AG09319 (cell line): Measurements from ENCODE around the gene TTC24.
A peak's percentile ranks its signal among the peaks of the same experiment; 100 is the strongest.
"Not testable (repeated sequence)": the region's sequence is repeated elsewhere in the genome, so short reads cannot be mapped to it uniquely, and the experiment has no call there.

Experiments used
- DNase-seq: peaks from one replicate; pipeline ENCODE4 v3.0.0-alpha.2; 2010; ENCODE audit warnings: low read depth; ENCODE audit errors: extremely low read depth
- CTCF ChIP-seq: IDR thresholded peaks from 2 replicates; pipeline ENCODE4 v1.5.1; 2011; ENCODE audit warnings: low read depth, mild to moderate bottlenecking, inconsistent platforms, low read length, moderate library complexity

Gene TTC24

DNA sequence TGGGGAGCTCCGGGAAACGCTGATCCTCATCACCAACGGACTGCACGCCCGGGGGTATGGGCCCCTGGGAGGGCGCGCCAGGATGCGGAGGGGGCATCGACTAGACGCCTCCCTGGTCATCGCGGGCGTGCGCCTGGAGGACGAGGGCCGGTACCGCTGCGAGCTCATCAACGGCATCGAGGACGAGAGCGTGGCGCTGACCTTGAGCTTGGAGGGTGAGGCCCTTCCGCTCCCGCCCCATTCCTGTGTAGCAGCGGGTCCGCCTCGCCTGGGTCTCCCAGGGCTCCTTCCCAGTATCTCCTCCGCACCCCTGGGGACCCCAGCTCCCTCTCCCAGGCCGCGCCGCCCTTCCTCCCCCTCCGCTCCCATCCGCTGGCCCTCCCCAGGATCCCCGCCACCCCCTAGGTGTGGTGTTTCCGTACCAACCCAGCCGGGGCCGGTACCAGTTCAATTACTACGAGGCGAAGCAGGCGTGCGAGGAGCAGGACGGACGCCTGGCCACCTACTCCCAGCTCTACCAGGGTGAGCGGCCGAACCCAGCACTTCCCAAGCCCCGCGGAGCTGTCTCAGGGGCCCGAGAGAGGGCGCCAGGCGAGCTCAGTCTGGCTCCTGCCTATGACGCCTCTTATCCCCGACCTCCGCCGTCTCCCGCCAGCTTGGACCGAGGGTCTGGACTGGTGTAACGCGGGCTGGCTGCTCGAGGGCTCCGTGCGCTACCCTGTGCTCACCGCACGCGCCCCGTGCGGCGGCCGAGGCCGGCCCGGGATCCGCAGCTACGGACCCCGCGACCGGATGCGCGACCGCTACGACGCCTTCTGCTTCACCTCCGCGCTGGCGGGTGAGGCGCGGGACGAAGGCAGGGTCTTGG lies 44.7 kb downstream of the TTC24 start:
- peak; percentile 43 for TF ChIP-seq CTCF
- DNase-seq: no peak

DNA sequence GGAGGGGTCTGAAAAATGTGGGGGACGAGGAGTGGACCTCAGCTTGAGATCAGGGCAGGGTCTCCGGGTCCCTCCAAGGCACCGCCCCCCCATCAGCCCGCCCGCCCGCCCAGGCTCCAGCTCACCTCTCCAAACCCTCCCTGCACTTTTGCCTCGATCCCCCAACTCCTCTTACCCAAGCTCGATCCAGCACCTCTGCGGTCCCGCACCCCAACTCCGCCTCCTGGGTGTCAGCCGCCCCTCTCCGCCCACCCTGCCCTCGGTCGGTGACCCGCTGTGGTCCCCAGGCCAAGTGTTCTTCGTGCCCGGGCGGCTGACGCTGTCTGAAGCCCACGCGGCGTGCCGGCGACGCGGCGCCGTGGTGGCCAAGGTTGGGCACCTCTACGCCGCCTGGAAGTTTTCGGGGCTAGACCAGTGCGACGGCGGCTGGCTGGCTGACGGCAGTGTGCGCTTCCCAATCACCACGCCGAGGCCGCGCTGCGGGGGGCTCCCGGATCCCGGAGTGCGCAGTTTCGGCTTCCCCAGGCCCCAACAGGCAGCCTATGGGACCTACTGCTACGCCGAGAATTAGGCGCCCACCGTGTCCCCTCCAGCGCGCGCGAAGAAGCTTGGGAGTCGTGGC lies 45.4 kb downstream of the TTC24 start:
- no peak for DNase-seq
- no peak for TF ChIP-seq CTCF

GRCh38 chr1:156625436-156626078 lies 46.0 kb downstream of the TTC24 start:
- peak; percentile 78 for TF ChIP-seq CTCF
- no peak for DNase-seq

- no peak for TF ChIP-seq CTCF
- DNase-seq: no peak
These were observed 46.5 kb downstream of the TTC24 start for GRCh38 chr1:156626079-156626438.

DNA sequence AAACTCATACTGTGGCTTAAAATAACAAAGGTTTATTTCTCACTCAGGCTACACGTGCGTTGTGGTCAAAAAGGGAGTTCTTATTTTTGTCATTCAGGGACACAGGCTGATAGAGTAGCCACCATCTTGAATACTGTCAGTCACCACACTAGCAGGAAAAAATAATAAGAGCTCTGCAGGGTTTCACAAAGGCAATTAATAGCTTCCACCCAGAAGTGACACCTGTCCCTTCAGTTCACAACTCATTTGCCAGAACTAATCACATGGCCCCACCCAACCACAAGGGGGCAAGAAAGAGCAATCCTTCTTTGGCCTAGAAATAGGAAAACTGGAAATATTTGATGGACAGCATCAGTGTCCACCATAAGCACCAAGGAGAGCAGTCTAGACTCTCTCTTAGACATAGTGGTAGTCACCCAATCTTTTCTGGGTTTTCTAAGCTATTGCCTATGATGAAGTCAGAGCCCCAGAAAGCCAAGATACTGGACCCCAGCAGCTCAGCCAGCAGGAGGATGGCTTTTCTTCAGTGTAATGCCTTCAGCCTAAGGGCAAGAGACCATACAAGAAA lies 47.9 kb downstream of the TTC24 start:
- DNase-seq: no peak
- peak; percentile 77 for TF ChIP-seq CTCF

- TF ChIP-seq CTCF: no peak
These were observed 50.4 kb downstream of the TTC24 start for GRCh38 chr1:156629823-156630449.

DNA sequence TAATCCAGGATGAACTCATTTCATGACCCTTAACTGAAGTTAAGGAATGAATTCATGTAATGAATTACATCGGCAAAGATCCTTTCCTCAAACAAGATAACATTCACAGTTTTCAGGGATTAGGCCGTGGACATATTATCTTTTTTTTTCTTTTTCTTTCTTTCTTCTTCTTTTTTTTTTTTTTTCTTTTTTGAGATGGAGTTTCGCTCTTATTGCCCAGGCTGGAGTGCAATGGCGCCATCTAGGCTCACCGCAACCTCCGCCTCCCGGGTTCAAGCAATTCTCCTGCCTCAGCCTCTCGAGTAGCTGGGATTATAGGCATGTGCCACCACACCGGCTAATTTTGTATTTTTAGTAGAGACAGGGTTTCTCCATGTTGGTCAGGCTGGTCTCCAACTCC lies 51.6 kb downstream of the TTC24 start:
- not testable (repeated sequence) for DNase-seq

More at GRCh38 chr1:156629823-156630449, 50.4 kb downstream of the TTC24 start:
- DNase-seq: no peak
